NOMO-1 treated with DMSO at 0.1 percent for 48 hours (cell line): ENCODE results near the gene KLHL22.
A peak's percentile ranks its signal among the peaks of the same experiment; 100 is the strongest.

Experiments
- DNase-seq: peaks from one replicate; lab custom pipeline; 2025; ENCODE audit not compliant: unreplicated experiment; lab: John Stamatoyannopoulos, UW

KLHL22 gene

DNA sequence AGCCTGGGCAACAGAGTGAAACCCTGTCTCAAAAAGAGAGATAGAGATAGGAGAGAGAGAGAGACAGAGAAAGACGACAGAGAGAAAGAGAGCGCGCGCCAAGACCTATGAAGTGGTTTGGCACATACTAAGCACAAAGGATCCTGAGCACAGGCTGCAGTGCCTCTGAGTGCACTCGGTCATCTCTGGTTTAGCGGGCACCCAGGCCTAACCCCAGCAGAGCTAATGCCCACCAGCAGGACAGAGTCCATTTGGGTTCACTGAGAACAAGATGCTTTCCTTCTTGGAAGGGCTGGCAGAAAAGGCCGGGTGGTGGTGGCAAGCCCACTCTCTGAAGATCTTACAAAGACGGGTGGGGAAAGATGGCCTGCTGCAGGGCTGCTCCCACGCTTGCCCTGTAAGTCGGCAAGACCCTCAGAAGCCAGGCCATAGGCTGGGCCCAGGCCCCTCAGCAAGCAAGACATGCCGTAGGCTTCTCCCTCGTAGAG, 61.3 kb downstream of the KLHL22 start:
- no peak for DNase-seq

DNA sequence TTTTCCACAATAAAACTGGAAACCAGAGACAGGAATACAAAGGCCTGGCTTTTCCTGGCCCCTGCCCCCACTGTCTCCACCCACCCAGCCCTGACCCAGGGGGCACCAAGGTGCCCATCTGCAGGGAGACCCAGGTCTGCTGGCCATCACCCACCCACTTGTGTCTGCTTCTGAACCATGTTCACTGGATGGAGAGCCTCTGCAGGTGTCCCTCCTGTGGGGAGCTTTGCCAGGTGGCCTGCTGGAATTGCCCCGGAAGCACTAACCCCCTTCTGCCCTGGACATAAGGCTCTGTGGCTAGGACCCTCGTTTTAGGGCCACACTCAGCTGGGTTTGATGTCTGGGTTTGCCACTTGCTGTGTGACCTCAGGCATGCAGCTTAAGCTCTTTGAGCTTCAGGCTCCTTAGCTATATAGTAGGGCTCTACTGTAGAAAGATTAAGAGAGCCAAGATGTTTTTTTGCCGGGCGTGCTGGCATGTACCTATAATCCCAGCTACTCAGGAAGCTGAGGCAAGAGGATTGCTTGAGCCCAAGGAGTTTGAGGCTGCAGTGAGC, 61.8 kb downstream of the KLHL22 start:
- DNase-seq = no peak

DNA sequence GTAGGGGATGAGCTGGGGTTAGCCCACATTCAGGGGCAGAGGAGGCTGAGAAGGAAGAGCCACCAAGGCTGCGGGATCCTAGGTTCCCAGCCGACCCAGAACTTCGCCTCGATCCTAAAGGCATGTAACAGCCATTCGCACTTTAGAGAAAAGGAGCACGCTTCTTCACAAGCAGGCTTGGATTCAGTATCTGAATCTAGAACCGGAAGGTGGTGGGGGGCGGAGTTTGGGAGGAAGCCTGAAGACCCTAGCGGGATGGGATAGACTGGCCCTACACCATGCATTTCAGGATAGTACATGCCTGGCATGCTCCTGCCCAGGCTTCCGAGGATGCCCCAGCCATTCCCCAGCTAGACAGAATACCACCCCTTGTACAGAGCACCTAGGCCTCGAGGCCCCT, 62.4 kb downstream of the KLHL22 start:
- DNase-seq = no peak

DNA sequence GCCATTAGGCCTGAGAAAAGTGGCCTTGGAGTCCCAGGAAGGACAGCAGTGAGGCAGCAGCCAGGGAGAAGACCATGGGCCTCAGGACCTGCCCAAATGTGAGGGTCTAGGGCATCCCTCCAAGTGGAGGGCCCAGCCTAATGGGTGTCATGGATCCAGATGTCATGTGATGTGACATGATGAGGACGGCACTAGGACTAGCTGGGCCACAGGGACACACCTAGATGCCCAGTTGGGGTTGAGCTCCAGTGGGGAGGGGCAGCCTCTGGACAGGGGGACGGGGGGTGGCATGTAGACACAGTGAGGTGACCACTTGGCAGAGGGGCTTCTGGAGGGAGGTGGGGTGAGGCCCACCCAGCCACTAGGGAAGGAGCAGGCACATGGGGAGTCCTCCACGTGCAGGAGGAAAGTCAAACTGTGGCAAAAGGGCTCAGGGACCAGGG, 63.3 kb downstream of the KLHL22 start:
- DNase-seq = no peak

DNA sequence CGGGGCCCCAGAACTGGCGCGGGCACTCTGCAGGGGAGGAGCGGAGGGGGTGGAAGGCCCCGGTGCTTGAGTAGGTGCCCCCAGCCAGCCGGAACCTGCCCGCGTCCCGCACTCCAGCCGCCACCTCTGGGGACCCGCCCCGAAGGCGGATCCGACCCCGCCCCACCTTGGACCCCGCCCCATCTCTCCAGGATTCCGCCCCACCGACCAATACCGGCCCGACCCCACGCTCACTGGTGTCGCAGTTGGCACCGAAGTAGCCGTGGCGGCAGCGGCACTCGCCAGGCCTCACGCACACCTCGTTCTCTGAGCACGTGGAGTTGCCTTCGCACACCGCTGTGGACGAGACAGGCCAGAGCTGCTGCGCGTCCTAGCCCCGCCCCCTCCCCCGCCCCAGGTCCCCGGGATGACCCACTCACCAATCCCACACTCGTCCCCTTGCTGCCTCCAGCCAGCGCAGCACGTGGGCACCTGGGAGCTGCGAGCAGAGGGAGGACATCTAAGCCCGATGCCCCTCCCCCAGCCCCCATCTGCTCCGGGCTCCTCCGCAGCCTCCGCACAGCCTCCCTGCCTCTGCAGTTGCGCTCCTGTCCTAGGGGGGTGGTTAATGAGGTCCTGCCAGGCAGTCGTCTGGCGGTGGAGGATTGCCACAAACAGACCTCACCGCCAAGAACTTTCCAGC, 63.9 kb downstream of the KLHL22 start:
- no peak for DNase-seq

DNA sequence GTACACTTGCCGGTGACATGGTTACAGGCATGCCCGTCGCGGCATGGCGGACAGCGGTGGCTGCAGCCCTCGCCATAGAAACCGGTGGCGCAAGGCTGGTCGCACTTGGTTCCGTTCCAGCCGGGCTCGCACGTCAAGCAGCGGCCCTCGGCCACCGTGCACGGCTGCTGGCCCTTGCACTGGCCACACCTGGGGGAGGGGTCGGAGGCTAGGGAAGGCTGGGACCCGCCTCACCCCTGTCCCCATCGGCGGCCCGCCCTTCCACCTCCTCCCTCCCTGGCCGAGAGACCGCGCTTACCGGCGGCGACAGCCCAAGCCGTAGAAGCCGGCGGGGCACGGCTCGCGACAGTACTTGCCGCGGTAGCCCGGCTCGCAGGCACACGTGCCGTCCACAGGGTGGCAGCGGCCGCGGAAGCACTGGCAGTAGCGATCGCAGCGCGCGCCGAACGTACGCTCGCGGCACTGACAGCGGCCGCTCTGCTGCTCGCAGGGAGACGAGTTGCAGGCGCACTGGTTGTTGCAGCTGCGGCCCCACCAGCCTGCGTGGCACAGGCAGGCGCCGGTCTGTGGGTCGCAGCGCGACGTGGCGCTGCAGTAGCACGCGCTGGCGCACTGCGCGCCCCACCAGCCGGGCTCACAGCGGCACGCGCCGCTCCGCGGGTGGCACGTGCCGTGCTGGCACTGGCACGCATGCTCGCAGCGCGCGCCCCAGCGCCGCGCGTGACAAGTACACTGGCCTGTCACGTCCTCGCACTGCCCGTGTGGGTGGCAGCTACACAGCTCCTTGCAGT, 64.7 kb downstream of the KLHL22 start:
- peak; percentile 60 for DNase-seq

DNA sequence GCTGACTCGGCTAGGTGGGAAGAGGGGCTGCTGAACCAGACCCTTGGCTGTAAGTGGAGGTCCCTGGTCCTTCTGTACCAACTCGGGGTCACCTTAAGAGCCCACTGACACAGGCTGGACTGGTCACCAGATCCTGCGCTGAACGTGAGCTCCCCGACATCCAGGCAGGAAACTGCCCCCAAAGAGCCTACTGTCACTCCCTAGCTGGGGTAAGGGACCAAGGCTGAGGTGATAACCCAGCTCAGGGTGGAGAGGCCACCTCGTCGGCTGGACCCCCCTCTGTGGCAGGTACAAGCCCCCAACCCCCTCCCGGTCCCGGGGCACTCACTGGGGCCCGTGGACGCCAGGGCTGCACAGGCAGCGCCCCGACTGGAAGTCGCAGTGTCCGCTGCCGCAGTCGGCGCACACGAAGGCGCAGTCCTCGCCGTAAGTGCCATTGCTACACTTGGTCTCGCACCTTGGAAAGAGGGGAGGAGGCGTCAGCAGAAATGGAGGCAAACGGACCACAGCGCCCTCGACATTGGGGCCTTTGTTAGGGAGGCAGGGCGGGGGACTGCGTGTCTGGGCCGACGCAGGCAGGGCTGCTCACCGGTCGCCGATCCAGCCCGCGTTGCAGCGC, 65.4 kb downstream of the KLHL22 start:
- DNase-seq = peak; percentile 13

DNA sequence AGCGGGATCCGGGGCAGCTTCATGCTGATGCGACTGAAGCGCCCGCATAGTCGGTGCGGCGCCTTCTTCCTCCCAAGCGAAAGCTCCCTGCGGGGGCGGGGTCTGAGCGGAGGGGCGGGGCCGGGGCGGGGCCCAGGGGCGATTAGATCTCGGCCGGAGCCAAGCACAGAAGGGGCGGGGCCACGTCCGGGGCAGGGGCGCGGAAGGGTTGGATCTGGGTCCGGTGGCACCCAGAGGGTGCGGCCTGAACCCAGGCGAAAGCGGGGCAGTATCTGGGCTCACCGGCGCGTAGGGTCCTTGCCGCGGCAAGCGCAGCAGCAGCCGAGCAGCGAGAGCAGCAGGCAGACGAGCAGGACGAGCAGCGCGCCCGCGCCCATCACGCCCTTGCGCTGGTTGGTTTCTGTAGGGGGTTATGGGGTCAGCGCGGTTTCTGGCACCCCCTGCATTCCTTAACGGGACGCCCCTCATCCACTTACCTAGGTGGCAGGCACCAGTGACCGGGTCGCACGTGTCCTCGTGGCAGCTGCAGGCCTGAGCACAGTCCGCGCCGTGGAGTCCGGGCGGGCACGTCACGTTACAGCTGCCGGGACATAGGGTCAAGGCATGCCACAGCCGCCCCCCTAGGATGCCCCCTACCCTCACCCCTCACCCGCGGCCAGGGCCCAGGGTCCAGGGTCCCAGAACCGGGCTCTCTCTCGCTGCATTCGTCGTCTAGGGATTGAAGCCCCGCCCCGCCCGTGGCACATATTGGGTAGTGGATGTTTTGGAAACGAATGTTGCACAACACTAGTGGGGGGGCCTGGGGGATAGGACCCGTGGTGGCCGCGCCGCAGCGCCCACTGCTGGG, 66.1 kb downstream of the KLHL22 start:
- DNase-seq = peak; percentile 38

DNA sequence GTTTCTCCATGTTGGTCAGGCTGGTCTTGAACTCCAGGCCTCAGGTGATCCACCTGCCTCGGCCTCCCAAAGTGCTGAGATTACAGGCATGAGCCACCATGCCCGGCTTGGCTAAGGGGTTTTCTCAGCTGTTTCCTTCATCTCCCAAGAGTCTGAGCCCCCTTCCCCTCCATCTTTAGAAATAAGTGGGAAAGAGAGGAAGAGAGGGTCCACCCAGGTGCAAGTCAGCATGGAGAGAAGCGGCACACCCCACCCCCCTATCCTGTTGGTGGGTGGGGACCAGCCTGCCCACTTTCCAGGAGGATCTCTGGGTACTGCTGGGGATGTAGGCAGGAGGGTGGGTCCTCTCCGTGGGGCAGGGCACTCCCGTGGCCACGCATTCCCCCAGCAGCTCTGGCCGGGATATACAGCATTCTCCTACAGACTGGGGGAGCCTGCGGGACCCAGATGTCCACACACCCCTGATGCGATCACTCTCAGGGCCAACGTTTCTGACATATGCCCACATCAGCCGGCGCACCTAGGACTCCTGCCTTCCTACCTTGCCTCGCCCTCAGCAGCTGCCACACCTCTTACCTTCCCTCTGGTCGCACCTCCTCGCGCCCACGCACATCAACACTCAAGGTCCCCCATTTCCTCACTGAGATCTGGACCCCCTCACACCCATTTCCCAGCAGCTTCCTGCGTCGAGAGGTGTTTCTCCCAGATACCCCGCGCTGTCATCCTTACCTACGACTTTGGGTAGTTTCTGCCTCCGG, 66.9 kb downstream of the KLHL22 start:
- no peak for DNase-seq

DNA sequence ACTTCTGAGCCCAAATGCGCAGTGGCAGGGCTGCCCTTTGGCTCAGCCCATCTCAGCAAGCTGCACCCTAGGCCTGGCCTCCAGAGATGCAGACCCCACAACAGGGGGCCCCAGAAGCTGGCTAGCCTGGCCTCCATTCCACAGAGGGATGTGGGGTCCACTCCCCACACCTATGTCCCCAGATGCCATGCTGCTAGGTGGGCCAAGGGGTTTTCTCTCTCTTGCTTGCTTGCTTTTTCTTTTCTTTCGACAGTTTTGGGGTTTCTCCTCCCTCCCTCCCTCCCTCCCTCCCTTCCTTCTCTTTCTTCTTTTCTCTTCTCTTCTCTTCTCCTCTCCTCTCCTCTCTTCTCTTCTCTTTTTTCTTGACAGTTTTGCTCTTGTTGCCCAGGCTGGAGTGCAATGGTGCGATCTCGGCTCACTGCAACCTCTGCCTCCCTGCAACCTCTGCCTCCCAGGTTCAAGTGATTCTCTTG, 67.6 kb downstream of the KLHL22 start:
- no peak for DNase-seq

DNA sequence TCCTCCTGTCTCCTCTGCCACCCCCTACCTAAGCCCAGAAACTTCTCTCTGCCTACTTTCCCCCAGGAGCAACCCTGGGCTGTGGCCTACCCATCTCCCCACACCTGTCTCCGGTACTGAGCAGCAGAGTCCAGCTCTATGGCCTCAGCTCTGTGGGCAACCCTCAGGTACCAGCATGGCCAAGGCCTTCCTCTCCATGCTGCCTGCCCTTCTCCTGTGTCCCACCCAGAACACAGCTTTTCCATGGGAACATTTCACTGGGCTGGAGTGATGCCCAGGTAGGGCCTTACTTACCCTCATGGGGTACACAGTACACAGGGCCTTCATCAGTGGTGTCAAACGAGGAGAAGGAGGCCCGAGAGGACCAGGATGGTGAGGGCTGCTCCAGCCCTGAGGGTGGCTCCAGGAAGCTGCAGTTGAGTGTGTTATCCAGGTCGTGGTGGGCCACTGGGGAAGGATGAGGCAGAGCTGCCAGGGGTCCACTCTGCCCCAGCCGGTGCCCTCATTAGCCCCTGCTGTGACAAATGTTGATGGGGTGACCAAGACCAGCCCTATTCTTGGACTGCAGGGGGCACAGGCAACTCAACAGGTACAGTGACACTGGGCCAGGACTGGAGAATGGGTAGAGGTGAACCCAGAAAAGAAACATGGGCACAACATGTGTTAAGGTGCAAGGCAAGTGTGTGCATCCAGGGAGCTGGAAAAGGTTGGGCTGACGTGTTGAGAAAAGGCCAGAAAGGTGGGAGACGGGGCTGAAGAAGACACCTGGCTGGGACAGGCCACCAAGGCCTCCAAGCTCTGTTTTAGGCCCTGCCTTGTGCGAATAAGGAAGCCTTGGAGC, 68.3 kb downstream of the KLHL22 start:
- DNase-seq = no peak

DNA sequence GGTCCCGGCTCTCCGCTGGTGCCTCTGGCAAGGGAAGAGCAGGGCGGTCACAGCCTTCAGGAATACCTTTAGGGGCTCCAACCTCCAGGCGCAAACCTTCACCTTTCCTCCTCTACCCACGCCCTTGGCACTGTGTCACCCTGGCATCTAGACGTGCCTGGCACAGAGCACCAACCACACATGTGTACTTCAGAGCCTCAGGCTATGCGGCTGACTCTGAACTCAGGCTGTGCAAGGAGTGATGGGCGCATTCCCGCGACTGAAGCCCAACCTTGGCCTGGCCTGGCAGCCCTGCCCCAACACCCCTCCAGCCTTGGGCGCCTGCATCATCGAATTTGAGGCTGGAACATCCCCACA, 69.4 kb downstream of the KLHL22 start:
- no peak for DNase-seq

DNA sequence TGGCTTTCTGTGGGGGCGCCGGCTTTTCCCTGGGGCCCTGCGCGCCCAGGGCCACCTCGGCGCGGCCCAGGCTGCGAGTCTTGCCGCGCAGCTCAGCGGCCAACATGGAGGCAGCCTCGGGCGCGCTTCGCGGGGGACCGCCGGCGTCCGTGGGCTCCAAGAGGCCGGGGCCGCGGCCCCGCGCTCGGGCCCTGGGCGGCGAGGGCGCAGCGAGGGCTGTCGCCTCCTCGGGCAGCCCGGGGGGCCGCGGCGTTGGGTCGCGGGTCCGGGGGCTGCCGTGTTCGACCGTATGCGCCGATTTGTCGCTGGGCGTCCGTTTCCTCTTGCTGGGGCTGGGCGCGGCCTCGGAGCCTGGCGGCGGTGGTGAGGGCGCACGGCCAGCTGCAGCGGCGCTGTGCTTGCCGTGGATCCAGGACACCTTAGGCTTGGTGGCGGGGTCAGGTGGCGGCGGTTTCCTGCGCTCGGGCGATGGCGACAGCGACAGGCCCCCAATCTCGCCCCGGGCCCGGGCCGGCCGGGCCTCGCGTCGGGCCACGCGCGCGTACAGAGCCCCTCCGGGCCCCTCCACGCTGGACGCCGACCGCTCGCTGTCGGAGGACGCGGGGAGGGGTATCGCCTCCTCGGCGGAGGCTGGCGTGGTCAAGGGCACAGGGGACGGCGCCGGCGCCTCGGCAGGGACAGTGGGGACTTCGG, 69.9 kb downstream of the KLHL22 start:
- DNase-seq = no peak

DNA sequence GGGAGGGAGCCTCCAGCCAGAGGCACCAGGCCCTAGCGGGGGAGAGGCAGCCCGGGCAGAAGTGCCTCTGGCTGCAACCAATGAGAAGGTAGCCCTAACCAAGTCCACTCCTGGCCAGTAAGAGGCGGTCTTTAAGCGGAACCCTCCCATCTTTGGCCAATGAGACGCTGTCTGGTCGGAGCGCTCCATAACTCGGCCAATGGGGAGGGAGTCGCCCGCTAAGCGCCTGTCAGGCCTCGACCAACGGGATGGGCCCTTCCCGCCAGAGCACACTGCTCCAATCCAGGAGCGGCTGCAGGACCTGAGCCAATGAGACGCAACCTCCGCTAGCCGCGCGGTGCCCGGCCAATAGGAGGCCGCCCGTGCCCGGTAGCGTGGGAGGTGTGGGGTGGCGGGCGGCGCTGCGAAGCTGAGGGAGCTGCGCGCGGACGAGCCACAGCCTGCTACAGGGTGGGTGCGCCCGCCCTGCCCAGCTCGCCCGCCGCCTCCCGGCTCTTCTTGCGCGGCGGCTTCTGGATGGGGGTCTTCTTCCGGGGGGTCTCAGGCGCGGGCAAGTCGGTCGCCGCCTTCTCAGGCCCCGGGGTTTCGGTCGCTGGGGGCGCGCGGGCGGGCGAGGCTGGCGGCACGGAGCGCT, 70.5 kb downstream of the KLHL22 start:
- no peak for DNase-seq

DNA sequence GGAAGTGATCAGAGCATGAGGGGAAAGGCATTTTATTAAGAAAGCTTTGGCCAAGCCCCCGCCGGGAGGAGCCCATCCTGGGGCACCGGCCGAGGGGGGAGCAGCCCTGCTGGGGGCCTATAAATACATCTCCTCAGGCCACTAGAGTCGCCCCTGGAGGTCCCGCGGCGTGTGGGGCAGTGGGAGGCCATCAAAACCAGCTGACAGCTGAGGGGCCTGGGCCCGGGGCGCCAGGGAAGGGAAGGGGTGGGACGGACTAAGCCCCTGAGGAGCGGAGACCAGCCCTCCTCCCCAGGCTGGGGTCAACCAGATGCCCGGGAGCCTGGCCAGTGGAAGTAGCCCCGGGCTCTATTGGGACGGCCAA, 71.0 kb downstream of the KLHL22 start:
- no peak for DNase-seq

DNA sequence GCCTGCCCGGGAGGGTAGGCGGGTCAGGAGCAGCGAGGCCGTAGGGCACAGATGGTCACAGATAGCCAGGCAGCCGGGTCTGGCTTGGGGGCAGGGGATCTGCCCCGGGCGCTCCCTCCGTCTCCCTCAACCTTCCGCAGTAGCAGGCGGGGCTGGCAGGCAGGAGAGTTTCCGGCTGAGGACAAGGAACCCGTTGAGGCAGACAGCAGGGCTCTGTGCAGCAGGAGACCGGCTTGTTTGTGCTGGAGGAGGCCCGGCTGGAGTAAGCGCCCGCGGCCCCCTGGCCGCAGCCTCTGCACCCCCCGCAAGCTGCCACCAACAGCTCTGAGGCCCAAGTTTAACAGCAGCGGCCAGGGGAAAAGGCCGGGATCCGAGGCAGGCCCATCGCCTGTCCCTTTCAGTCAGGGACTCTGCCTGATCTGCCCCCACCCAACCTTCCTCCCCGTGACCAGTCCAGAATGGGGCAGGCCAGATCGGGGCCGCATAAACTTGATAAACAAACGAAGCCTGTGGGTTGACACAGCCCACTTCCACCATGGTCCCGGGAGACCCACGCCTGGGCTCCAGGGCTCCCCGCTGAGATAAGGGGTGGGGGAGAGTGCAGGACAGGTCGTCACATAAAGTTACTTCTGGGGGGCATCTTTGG, 71.6 kb downstream of the KLHL22 start:
- DNase-seq = no peak

DNA sequence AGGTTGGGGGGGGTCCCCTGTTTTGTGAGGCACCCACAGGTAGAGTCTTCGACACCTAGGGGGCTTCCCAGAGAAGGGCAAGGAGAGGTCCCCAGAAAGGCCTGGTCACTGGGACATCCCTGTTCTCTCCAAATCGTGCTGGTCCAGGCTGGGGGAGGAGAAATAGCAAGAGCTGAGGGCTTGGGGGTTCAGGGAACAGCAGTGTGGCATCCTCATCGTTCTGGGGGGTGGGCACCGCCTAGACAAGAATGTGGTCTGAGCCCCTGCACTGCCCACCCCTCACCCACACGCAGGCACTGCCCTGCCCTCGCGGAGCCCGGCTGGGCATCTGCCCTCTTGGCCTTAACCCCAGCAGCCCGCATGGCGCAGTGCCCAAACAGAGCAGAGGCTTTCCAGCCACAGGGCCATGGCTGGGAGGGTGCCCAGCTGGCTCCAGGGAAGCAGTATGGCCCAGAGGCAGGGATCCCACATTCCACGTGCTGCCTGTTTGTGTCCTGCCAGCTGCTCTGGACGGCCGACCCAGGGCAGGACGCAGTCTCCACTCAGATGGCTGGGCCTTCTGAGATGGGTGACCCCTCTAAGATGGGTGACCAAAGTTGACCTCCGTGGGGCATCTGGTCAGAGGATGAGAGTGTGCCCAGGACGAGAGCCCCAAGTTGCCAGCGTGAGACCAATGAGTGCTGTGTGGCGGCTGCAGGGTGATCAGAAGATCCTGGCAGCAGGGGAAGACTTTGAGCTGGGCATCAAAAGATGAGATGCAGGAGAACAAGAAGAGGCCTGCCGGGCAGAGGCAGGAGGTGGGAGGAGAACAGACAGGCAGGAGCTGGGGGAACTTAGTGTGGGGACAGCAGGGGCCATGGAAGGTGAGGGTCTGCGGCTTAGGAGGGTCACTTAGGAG, 72.3 kb downstream of the KLHL22 start:
- DNase-seq = no peak
